HG02938 (cell line): ENCODE measurements around the gene HCRTR2.
"Not testable (repeated sequence)": the region's sequence is repeated elsewhere in the genome, so short reads cannot be mapped to it uniquely, and the experiment has no call there.

Experiments
- ATAC-seq: cut with Tn5 transposase; IDR thresholded peaks from one replicate; pipeline ENCODE4 v1.9.1; 2021; ENCODE audit warnings: mild to moderate bottlenecking, moderate library complexity; ENCODE audit not compliant: unreplicated experiment

The HCRTR2 gene

DNA sequence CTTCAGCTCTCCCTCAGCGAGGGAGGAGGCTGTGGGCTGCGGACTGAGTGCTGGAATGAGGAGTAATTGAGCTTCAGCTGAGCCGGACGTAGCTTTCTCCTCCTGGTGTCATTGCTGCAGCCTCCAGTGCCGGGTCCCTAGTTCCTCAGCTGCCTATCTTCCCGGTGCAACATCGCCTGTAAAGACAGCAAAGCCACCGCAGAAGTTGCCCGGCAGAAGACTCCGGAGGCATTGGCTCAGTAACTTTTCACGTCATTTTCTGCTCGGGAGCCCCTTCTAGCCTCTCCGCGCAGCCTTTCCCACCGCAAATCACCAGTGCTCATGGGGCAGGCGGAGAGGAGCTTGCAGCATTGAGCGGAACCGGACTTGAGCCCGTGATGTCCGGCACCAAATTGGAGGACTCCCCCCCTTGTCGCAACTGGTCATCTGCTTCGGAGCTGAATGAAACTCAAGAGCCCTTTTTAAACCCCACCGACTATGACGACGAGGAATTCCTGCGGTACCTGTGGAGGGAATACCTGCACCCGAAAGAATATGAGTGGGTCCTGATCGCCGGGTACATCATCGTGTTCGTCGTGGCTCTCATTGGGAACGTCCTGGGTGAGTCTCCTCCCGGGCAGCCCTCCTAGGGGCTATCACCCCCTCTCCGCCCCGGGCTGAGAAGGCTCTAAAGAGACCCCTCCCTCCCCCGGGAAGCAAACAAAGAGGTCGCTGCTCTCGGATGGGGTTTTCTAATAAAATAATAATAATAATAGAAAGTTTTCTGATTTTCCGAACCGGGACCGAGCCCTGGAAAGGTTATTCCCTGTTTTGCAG, at the start of gene HCRTR2:
HCRTR2 (plus strand) TSS at position 305 of the 816 bp plus-strand sequence; CDS start at position 378, 73 bp downstream.
- no peak for ATAC-seq

GRCh38 chr6:55130806-55131324, 43.5 kb upstream of the HCRTR2 start:
- no peak for ATAC-seq

DNA sequence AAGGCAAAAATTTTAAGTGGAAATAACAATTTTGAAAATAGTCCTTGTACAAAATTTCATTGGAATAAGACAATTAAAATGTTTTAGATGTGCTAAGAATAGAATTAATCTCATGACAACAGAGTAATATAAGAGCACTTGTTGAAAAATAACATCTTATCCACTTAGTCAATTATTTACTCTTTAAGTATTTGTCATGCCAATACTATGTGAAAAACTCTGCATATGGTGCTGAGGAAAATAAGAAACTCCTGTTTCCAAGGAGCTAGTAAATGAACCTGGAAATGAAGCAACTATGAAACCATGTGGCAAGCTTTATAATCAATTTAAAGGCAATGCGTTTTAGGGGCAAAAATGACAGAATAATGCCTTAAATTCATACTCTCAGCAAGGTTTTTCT, 42.7 kb upstream of the HCRTR2 start:
- ATAC-seq, result no peak

- ATAC-seq, result no peak
Observed at GRCh38 chr6:55136916-55137315, 37.4 kb upstream of the HCRTR2 start.

DNA sequence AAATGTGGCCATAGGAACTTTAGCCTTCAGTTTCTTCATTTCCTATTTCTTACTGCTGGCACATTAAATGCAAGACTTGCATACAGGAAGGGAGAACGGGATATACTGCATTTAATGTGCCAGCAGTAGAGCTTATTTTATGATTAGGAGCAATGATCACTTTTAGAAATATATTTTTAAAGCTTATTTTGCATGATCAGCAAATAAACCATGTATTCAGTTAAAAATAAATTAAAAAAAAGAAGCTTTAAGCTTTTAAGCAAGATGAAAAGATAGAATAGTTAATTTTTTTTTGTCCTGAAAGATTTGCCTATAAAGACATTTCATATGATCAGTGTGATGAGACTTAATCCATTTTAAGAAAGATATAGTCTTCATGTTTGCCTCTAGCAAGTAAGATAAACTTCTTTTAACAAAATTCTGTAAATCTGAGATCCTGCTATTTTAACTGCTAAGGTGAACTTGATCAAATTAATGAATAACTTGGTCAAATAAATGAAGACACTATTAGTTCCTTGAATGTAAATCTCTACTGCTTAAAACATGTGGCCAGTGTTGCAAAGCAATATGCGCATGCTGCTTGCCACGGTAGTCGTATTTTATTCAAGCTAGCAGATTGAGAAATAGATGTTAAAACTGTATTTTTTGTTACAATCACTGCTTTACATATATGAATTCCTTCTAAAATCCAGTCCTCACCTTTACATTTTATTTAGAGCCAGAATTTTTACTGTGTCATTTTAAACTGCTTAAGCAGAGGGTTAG, 36.2 kb upstream of the HCRTR2 start:
- no peak for ATAC-seq

- ATAC-seq, result no peak
Observed at GRCh38 chr6:55141611-55142010, 32.7 kb upstream of the HCRTR2 start.

DNA sequence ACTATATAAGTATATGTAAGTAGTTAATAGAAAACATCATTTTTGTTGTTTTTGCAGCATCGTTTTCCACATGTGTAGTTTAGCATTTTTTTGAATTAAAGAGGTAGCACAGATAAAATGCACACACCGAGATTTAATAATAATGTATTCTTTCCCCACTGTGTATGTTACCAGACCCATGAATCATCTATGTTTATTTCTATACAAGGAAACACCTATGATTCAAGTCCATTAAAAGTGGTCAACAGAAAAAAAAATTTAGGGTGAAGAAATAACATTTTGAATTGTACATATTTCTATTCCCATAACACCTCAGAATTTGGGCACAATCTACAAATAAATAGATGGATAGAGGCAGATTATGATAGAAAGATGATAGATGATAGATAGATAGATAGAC, 31.7 kb upstream of the HCRTR2 start:
- ATAC-seq, result no peak

DNA sequence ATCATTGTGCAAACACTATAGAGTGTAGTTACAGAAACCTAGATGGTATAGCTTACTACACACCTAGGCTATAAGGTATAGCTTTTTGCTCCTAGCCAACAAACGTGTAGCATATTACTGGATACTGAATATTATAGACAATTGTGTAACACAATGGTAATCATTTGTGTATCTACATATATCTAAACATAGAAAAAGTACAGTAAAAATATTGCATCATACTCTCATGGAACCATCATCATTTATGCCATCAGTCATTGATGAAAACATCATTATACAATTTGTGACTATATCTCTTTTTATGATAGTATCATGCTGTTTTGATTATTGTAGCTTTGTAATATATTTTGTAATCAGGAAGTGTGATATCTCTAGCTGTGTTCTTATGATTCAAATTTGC, 21.0 kb upstream of the HCRTR2 start:
- no peak for ATAC-seq

DNA sequence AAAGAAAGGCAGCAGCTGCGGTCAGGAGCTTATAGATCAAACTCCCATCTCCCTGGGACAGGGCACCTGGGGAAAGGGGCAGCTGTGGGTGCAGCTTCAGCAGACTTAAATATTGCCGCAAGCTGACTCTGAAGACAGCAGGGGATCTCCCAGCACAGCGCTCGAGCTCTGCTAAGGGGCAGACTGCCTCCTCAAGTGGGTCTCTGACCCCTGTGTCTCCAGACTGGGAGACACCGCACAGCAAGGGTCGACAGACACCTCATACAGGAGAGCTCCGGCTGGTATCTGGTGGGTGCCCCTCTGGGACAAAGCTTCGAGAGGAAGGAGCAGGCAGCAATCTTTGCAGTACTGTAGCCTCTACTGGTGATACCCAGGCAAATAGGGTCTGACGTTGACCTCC, 15.5 kb upstream of the HCRTR2 start:
- not testable (repeated sequence) for ATAC-seq

DNA sequence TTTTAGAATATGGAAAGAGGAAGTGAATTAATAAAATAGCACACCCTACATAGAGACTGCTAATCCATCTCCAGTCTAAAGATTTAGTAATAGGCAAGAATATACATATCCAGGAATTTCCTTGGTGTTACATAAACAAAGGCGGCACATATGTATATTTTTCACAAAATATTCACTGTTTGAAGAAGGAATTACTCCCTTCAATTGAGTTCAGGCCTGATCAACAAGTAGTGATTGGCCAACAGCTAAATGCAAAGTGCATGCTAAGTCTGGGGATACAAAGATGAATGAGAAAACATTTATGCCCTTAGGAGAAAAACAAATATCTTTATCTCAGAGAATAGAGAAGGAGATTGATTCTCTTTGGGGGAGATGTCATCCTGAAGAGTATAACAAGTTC, 6.5 kb upstream of the HCRTR2 start:
- no peak for ATAC-seq

DNA sequence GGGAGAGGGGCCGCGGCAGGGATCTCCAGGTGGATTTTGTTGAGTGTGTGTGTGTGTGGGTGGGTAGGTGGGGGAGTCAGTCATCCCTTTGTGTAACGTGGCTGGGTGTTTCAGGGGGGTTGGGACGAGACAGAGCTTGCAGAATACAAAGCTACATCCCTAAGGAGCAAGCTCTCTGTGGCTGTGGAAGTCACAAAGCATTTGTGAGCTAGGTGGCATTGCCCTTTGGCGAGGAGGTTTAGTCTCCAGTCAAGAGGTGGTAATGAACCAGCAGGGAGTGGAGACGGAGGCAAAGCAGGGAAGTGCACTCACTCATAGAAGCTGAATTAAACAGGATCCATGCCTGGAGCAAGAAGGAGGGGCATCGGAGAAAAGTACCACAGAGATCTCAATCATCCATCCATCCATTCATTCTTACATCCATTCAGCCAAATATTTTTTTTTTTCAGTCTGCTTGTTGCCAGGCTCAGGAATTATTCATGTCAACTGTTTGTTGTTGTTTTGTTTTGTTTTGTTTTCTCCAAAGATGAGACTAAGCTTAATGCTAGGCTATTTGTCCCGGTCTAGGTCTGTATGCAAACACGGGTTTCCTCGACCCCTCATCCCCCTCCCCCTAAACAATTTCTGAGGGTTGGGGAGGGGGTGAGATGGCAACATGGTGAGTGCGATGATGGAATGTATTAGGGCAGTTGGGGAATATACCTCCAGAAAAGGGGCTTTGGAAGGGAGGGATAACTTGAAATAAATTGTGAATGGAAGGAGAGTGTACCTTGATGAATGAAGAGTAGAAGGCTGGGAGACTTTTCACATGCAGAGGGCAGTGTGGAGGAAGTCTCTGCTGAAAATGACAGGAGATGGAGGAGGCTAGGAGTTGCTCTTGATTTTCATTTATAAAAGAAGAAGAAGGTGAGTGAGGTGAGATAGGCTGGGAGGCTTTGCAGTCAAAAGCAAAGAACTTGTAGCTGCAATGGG, 1.0 kb downstream of the HCRTR2 start:
- no peak for ATAC-seq

DNA sequence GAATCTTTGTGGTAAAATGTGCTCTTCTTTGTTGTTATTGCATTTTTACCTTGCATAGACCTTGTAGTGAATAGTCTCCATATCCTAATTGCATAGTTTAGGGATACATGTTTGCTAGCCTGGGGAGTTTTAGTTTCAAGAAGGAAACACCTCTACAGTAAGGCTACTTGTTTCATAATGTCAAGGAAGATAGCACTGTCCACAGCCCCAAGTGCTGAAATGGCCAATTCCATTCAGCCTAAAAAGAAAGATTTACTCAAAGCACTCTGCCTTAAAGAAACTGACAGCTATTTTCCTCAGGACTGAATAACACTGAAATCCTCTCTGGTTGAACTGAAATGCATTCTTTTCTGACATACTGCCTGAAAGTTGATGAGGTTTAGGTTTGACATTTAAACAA, 2.6 kb downstream of the HCRTR2 start:
- ATAC-seq, result no peak

DNA sequence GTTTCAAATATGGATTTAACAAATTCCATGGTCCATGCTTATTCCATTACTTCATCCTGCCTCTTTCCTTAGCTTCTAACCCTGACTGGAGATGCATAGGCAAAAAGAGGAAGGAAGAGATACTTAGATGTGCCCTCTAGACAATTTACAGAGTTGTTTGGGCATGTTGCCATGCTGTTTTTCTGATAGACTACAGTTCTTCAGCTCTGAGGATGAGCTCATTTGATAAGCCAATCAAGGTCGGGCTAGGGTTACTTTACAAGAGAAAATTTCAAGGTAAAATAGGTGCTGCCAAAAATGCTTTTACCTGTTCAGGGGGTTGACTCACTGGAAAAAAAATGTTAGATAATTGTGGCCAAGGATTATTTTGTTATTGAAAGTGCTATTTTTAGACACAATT, 5.9 kb downstream of the HCRTR2 start:
- no peak for ATAC-seq

DNA sequence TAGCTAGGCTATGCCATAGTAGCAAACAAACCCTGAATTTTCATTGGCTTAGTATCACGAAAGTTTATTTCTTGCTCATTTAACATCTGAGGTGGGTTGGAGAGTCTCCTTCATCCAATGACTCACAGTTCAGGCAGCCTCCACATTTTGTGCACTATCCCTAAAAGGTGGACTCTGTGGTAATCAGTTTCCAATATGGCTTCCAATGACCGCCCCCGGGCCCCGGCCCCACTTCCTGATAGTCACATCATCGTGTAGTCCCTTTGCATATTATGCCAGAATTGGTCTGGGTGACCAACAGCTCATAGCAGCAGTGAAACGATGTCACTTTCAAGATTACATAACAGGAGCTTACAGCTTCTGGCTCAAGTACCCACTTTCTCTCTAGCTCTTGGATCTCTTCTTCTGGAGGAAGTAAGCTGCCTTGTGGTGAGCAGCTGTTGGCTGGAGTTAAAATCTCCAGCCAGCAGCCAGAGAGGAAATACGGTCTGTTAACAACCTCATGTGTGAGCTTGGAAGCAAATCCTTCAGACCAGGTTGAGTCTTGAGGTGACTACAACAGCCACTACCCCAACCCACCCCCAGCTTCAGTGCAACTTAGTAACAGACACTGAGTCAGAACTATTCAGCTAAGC, 7.8 kb downstream of the HCRTR2 start:
- ATAC-seq, result no peak

GRCh38 chr6:55184782-55185530, 10.6 kb downstream of the HCRTR2 start:
- ATAC-seq, result no peak

DNA sequence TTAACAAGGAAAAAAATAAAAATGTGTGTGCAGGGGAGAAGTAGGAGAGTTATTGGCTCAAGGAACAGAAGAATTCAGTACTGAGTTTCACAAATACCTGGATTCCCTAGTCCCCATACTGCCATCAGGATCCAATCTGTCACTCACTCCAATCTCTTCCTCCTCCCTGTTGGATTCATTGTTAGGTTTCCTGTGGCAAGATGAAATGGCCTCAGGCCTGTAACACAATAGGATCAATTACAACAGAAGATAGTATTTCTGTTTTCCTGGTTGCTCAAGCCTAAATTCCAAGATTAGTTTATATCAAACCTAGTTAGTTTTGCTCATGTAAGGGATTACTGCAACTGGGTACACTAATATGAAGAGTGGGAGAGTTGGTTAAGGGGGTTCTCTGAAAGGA, 24.4 kb downstream of the HCRTR2 start:
- ATAC-seq, result no peak

- no peak for ATAC-seq
Observed at GRCh38 chr6:55199239-55199638, 24.9 kb downstream of the HCRTR2 start.

GRCh38 chr6:55208478-55209458, 34.5 kb downstream of the HCRTR2 start:
- no peak for ATAC-seq
